GM10847 (cell line): ENCODE data around the gene SLC39A11.

Source experiments
- POLR2A ChIP-seq: IDR thresholded peaks from 2 replicates; pipeline ENCODE4 v1.6.1; 2011; ENCODE audit not compliant: insufficient read length; ENCODE audit errors: extremely low read depth

The SLC39A11 gene

DNA sequence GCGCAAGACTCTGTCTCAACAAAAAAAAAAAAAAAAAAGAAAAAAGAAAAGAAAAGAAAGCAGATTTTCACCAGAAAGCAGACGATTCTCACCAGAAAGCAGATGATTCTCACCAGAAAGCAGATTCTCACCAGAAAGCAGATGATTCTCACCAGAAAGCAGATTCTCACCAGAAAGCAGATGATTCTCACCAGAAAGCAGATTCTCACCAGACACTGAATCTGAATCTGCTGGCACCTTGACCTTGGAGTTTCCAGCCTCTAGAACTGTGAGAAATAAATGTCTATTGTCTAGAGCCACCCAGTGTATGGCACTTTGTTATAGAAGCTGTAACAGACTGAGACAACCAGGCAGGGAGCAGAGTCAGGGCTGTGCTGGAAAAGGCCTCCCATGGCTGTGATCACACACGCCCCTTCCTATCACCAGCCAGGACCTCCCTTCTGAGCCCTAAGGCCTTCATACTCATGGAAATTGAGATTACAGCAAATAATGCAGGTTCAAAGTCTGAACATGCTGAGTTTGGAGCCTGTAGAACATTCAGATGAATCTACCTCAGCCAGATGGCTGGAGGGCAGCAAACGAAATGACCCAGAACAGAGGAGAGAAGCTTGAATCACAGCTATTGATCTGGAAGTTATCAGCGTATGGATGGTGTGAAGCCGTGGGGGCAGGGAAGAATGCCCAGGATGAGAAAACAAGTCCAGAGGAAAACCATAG lies 309.3 kb downstream of the SLC39A11 start:
- TF ChIP-seq POLR2A, result no peak

- TF ChIP-seq POLR2A, result no peak
These were observed 314.0 kb downstream of the SLC39A11 start for GRCh38 chr17:72778169-72779151.

GRCh38 chr17:72775919-72776318 lies 316.6 kb downstream of the SLC39A11 start:
- no peak for TF ChIP-seq POLR2A

DNA sequence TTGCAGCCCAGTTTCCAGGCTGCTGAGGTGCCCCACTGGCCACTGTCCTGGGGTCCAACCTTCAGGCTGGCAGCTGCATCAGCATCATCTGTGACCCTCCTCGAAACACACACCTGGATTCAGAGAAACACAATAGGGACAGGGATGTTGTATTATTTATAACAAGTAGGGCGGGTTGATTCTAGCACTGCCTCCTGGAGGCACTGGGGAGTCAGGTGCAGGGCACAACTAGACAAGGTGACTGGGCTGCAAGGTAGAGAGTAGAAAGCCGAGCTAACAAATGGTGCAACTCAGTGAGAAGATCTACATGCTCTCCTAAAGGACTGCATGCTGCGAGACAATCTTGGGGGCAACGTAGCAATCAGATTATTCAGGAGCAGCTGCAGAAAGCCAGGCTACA lies 317.3 kb downstream of the SLC39A11 start:
- no peak for TF ChIP-seq POLR2A

DNA sequence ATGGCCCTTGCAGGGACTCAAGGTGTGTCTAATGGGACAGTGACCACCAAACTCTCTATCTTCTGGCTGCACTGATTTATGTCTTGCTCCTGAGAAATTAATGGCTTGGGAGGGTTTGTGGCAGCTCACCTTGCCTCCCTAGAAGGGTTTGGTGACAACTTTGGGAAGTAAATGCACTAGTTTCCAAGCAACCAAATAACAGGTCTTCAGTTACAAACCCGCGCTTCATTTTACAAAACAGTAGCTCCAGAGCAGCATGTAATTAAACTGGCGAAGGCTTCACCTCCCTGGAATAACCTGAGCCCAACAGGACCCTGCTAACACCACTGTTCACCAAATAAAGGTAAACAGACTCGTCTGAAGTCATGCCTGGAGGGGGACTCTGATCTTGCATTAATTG lies 318.3 kb downstream of the SLC39A11 start:
- no peak for TF ChIP-seq POLR2A

DNA sequence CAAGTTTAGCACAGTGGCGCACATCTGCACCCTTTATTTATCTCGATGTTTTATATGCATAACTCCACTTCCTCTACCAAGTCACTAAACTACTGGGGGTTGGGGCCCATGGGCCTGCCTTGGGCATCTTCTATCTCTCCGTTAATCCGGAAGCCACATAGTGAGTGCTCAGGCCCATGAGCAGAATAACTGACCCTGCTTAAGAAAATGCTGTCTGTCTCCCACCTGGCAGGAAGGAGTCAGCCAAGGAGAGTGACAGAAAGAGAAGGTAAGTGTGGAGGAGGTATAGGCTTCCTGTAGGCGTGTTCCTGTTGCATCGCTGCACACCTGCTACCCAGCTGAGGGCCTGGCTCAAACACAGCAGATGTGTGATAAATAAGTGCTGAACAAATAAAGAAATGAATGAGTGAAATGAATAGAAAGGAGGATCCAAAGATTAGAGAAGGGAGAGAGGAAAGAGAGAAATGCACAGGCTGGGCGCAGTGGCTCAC lies 320.1 kb downstream of the SLC39A11 start:
- no peak for TF ChIP-seq POLR2A

- no peak for TF ChIP-seq POLR2A
These were observed 320.8 kb downstream of the SLC39A11 start for GRCh38 chr17:72771734-72772133.

- no peak for TF ChIP-seq POLR2A
These were observed 325.6 kb downstream of the SLC39A11 start for GRCh38 chr17:72766761-72767356.

- no peak for TF ChIP-seq POLR2A
These were observed 326.9 kb downstream of the SLC39A11 start for GRCh38 chr17:72765368-72766153.

DNA sequence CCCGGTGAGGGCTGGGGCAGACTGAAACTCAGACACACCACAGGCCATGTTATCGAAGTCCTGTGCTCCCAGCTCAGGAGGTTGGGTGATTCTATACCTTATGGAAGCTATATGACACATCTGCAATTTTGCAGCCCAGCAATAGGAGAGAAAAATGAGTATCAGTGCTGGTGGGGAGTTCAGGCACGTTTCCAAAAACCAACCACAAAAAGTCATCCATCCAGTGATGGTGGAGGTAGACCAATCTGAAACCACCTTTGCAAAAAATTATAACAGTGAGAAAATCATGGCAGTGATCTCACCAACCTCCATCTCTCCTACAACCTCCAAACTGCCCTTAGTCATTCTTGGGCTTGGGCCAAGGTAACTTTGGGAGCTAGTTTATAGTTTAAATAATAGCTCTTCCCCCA lies 327.9 kb downstream of the SLC39A11 start:
- no peak for TF ChIP-seq POLR2A

DNA sequence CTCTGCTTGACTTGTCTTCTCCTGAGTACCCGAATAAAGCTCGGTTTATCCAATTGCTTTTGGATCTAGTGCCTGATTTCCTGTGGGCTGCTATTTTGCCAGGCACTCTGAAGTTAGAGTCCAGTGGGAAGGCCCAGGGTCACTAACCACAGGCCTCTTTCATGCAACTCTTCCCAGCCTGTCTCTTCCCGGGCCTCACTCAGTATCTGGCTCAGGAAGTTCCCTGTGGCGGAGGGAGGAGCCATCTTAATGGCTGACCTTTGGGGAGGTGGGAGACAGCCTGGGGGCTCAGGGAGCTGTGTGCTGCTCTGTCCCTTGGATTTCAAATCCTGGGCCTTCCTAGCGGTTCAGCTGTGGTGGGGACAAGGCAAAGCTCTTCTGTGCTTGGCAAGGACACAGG lies 328.5 kb downstream of the SLC39A11 start:
- no peak for TF ChIP-seq POLR2A

- no peak for TF ChIP-seq POLR2A
These were observed 331.1 kb downstream of the SLC39A11 start for GRCh38 chr17:72761431-72761830.

GRCh38 chr17:72760368-72760767 lies 332.1 kb downstream of the SLC39A11 start:
- TF ChIP-seq POLR2A, result no peak

DNA sequence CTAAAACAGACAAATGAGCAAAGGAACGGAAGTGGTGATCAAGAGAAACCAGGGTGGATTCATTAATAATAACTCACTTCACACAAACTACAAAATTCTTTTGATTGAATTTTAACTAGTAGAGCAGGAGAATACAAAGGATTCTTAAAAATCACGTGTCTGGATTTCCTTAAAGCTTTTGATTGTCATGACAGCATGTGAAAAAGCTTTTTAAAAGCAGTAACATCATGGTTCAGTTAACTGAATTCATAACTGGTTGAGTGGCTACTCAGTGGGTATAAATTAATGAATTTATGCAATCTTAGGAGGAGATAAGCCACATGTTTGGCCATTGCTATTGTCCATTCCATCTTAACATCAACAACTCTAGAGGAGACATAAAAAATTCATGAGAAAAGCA lies 333.2 kb downstream of the SLC39A11 start:
- no peak for TF ChIP-seq POLR2A

DNA sequence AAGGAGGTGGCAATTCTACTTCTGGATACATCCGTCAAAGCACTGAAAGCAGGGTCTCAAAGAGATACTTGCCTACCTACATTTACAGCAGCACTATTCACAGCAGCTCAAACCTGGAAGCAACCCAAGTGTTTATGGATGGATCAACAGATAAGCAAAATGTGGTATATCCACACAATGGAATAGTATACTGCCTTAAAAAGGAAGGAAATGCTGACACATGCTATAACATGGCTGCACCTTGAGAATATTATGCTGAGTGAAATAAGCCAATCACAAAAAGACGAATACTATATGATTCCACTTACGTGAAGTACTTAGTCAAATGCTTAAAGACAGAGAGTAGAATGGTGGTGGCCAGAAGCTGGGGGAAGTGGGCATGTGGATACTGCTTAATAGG lies 336.2 kb downstream of the SLC39A11 start:
- TF ChIP-seq POLR2A, result no peak

DNA sequence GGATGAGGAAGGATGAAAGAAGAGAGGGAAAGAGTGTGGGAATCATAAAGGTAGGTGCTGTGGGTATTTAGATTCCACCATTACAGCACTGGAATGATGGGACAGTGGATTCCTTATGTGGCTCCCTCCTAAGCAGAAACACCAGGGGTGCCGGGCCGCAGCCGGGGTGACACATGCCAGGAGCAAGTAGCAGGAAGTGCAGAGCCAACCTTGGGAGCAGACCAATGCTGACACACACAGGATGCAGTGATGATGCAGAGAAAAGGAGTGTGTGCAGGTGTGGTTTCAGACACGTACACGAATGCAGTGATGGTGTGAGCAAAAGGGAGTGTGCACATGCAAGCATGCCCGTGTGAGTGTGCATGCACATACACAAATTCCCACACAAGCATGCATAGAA lies 338.0 kb downstream of the SLC39A11 start:
- TF ChIP-seq POLR2A, result no peak
